SK-N-SH (cell line): ENCODE results near the gene ARFIP1. TPM values are rescaled to one million over a fixed set of nuclear protein-coding genes. Genes with fewer than 3 reads are reported as not detected.

ENCODE experiments used
- CTCF ChIA-PET: fragments of 300-600, 350-600 bp; formaldehyde crosslinking; extraction: SDS; loops from one replicate; lab custom pipeline; 2021; lab: Yijun Ruan, JAX
- POLR2A ChIA-PET: fragments of 350-600 bp; sonication (Branson Sonifier 250); formaldehyde crosslinking; extraction: SDS; loops from one replicate; lab custom pipeline; 2020; ENCODE audit warnings: antibody characterized with exemption, inconsistent platforms; lab: Yijun Ruan, JAX
- DNase-seq: peaks from one replicate; pipeline ENCODE4 v3.0.0; 2012
- H2AFZ ChIP-seq: fragments of 200-600 bp; sonication (generic); 2 replicates; pipeline ENCODE4 v1.8.1; 2016; ENCODE audit warnings: antibody characterized with exemption, mild to moderate bottlenecking, low read depth
- H3F3A ChIP-seq: fragments of 200-600 bp; sonication (generic); replicated peaks from 2 replicates; pipeline ENCODE3; 2016; ENCODE audit warnings: antibody characterized with exemption, mild to moderate bottlenecking; ENCODE audit not compliant: insufficient read depth
- H3K27ac ChIP-seq, 2 experiments: fragments of 200-500 bp in 1 of 2; fragments of 200-600 bp in 1 of 2; sonication (Bioruptor generic) in 1 of 2; sonication (generic), shearing (Covaris generic) in 1 of 2; 2 replicates each; pipeline versions ENCODE4 v1.5.1 to v1.6.1; 2014 to 2016; ENCODE audit warnings: low read depth in 2 of 2, inconsistent platforms in 1 of 2, low read length in 1 of 2, mild to moderate bottlenecking in 1 of 2, mixed read lengths in 1 of 2
- H3K27me3 ChIP-seq: fragments of 200-600 bp; sonication (generic), shearing (Covaris generic); 2 replicates; pipeline ENCODE4 v1.6.1; 2016; ENCODE audit warnings: mixed run types; ENCODE audit not compliant: insufficient read depth
- H3K36me3 ChIP-seq, 2 experiments: fragments of 200-500 bp in 1 of 2; fragments of 200-600 bp in 1 of 2; sonication (Bioruptor generic) in 1 of 2; sonication (generic) in 1 of 2; replicated peaks in 1 of 2; 2 replicates each; pipeline versions ENCODE3 to v1.5.1; 2014 to 2016; ENCODE audit warnings: low read length in 1 of 2, mild to moderate bottlenecking in 1 of 2; ENCODE audit not compliant: insufficient read depth in 2 of 2, control insufficient read depth in 1 of 2
- H3K4me1 ChIP-seq, 2 experiments: fragments of 200-500 bp in 1 of 2; fragments of 200-600 bp in 1 of 2; sonication (Bioruptor generic) in 1 of 2; sonication (generic), shearing (Covaris generic) in 1 of 2; 2 replicates each; pipeline versions ENCODE4 v1.5.1 to v1.6.1; 2014 to 2016; ENCODE audit warnings: low read depth in 1 of 2, low read length in 1 of 2, mixed run types in 1 of 2; ENCODE audit not compliant: insufficient read depth in 2 of 2, control insufficient read depth in 1 of 2
- H3K4me2 ChIP-seq: fragments of 200-600 bp; sonication (generic), shearing (Covaris generic); 2 replicates; pipeline ENCODE4 v1.6.1; 2017; ENCODE audit warnings: mixed run types
- H3K4me3 ChIP-seq, 2 experiments: fragments of 200-500 bp in 1 of 2; fragments of 200-600 bp in 1 of 2; sonication (Bioruptor generic) in 1 of 2; sonication (generic), shearing (Covaris generic) in 1 of 2; 2 replicates each; pipeline versions ENCODE4 v1.5.1 to v1.8.1; 2014 to 2016; ENCODE audit warnings: low read depth in 2 of 2, inconsistent platforms in 1 of 2, low read length in 1 of 2, mild to moderate bottlenecking in 1 of 2, mixed read lengths in 1 of 2, moderate library complexity in 1 of 2
- H3K79me2 ChIP-seq: fragments of 200-600 bp; sonication (generic); 2 replicates; pipeline ENCODE4 v1.8.1; 2017; ENCODE audit warnings: mild to moderate bottlenecking; ENCODE audit not compliant: insufficient read depth
- H3K9ac ChIP-seq: fragments of 200-600 bp; sonication (generic); 2 replicates; pipeline ENCODE4 v1.6.1; 2017; ENCODE audit warnings: mixed run types
- H3K9me2 ChIP-seq: fragments of 200-600 bp; sonication (generic); 2 replicates; pipeline ENCODE4 v1.6.1; 2017; ENCODE audit warnings: mixed run types
- H3K9me3 ChIP-seq: fragments of 200-600 bp; sonication (generic); 2 replicates; pipeline ENCODE4 v1.6.1; 2017; ENCODE audit warnings: mixed run types, mild to moderate bottlenecking, moderate library complexity
- H4K20me1 ChIP-seq: fragments of 200-600 bp; sonication (generic); 2 replicates; pipeline ENCODE4 v1.6.1; 2017; ENCODE audit warnings: mild to moderate bottlenecking, mixed run types; ENCODE audit not compliant: insufficient read depth
- ELF1 ChIP-seq: IDR thresholded peaks from 2 replicates; pipeline ENCODE4 v1.4.0; 2012
- EP300 ChIP-seq, 2 experiments: IDR thresholded peaks; 2 replicates each; pipeline versions ENCODE4 v1.4.0 to v1.6.1; 2012; ENCODE audit warnings: borderline replicate concordance in 1 of 2, low read depth in 1 of 2, low read length in 1 of 2
- FOXM1 ChIP-seq: IDR thresholded peaks from 2 replicates; pipeline ENCODE4 v1.4.0; 2012; ENCODE audit warnings: low read depth, mild to moderate bottlenecking
- GABPA ChIP-seq: IDR thresholded peaks from 2 replicates; pipeline ENCODE4 v1.4.0; 2012; ENCODE audit warnings: low read depth, mild to moderate bottlenecking
- GATA2 ChIP-seq: sonication (generic); formaldehyde crosslinking; IDR thresholded peaks from 2 replicates; pipeline ENCODE4 v1.5.0; 2020; ENCODE audit warnings: mild to moderate bottlenecking, missing genetic modification reagents
- JUND ChIP-seq: IDR thresholded peaks from 2 replicates; pipeline ENCODE4 v1.4.0; 2012
- MXI1 ChIP-seq: IDR thresholded peaks from 2 replicates; pipeline ENCODE4 v1.6.1; 2012; ENCODE audit warnings: mild to moderate bottlenecking, low read depth, low read length, improper control_type of control experiment
- POLR2AphosphoS5 ChIP-seq: IDR thresholded peaks from 2 replicates; pipeline ENCODE4 v1.6.1; 2012; ENCODE audit warnings: low read depth, low read length
- RCOR1 ChIP-seq: fragments of 150-350 bp; IDR thresholded peaks from 2 replicates; pipeline ENCODE4 v1.6.1; 2017; ENCODE audit warnings: antibody characterized with exemption, low read length
- RFX5 ChIP-seq: IDR thresholded peaks from 2 replicates; pipeline ENCODE4 v1.6.1; 2012; ENCODE audit warnings: mild to moderate bottlenecking, improper control_type of control experiment, low read length
- RXRA ChIP-seq: IDR thresholded peaks from 2 replicates; pipeline ENCODE4 v1.4.0; 2012; ENCODE audit warnings: low read depth, mild to moderate bottlenecking, borderline replicate concordance
- SMC3 ChIP-seq: IDR thresholded peaks from 2 replicates; pipeline ENCODE4 v1.6.1; 2012; ENCODE audit warnings: low read depth, low read length, improper control_type of control experiment
- TCF12 ChIP-seq: IDR thresholded peaks from 2 replicates; pipeline ENCODE4 v1.4.0; 2012
- TEAD4 ChIP-seq: IDR thresholded peaks from 2 replicates; pipeline ENCODE4 v1.4.0; 2012; ENCODE audit warnings: mild to moderate bottlenecking, borderline replicate concordance; ENCODE audit not compliant: insufficient read depth
- YY1 ChIP-seq: IDR thresholded peaks from 2 replicates; pipeline ENCODE4 v1.4.0; 2012; ENCODE audit warnings: low read depth, mild to moderate bottlenecking
- WGBS: methylation state at CpG from one replicate; pipeline ENCODE4 v1.1.6; 2017; ENCODE audit warnings: low lambda C conversion rate; 5-methylcytosine and 5-hydroxymethylcytosine counted together
- polyA plus RNA-seq, 3 experiments: library from polyadenylated mRNA; depleted of rRNA; stranded (reverse); fragments of >200 nt; gene quantifications; 2 replicates each; pipeline ENCODE4 v1.2.3, GENCODE V29; 2012
- TF ChIP-seq, protein P1 (sequence below): IDR thresholded peaks from 2 replicates; pipeline ENCODE4 v1.6.1; 2012; ENCODE audit warnings: mild to moderate bottlenecking, low read depth, low read length, moderate library complexity
- TF ChIP-seq, protein P2 (sequence below): IDR thresholded peaks from 2 replicates; pipeline ENCODE4 v1.4.0; 2012; ENCODE audit warnings: low read depth
- TF ChIP-seq, protein P3 (sequence below): fragments of 200-600 bp; sonication (generic); IDR thresholded peaks from 2 replicates; pipeline ENCODE4 v1.6.1; 2017; ENCODE audit warnings: antibody characterized with exemption, mild to moderate bottlenecking, moderate library complexity
- TF ChIP-seq, protein P4 (sequence below): IDR thresholded peaks from 2 replicates; pipeline ENCODE4; 2012
- TF ChIP-seq, protein P5 (sequence below): IDR thresholded peaks from 2 replicates; pipeline ENCODE4 v1.4.0; 2012; ENCODE audit warnings: low read depth, borderline replicate concordance

Gene ARFIP1
- polyA plus RNA-seq, 1 of the 3 experiments (the other 2 are of a cell fraction), result 15.7 TPM

DNA sequence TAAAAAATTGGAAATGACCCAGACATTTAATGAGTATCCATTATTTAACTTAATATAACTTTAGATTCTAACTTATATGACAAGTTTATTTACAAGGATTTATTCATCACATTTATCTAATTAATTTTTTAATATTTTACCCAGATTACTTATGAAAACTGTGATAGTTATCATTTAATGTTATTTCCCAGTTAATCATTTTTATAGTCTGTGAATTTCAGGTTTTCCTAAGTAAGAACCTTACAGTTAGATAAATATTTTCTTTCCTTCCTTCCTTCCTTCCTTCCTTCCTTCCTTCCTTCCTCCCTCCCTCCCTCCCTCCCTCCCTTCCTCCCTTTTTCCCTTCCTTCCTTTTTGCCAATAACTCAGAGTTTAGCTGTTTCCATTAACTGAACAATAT, 141.5 kb downstream of the ARFIP1 start:
- H3K27ac ChIP-seq, result no peak overlapping the region
- no peaks in the 10 kb centered on the region for H3K27me3 ChIP-seq
- DNase-seq, result no peak
- H3K79me2 ChIP-seq, result no peaks in the 10 kb centered on the region
- TF ChIP-seq, protein P1, sequence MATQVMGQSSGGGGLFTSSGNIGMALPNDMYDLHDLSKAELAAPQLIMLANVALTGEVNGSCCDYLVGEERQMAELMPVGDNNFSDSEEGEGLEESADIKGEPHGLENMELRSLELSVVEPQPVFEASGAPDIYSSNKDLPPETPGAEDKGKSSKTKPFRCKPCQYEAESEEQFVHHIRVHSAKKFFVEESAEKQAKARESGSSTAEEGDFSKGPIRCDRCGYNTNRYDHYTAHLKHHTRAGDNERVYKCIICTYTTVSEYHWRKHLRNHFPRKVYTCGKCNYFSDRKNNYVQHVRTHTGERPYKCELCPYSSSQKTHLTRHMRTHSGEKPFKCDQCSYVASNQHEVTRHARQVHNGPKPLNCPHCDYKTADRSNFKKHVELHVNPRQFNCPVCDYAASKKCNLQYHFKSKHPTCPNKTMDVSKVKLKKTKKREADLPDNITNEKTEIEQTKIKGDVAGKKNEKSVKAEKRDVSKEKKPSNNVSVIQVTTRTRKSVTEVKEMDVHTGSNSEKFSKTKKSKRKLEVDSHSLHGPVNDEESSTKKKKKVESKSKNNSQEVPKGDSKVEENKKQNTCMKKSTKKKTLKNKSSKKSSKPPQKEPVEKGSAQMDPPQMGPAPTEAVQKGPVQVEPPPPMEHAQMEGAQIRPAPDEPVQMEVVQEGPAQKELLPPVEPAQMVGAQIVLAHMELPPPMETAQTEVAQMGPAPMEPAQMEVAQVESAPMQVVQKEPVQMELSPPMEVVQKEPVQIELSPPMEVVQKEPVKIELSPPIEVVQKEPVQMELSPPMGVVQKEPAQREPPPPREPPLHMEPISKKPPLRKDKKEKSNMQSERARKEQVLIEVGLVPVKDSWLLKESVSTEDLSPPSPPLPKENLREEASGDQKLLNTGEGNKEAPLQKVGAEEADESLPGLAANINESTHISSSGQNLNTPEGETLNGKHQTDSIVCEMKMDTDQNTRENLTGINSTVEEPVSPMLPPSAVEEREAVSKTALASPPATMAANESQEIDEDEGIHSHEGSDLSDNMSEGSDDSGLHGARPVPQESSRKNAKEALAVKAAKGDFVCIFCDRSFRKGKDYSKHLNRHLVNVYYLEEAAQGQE, result no peak
- no peak for TF ChIP-seq FOXM1
- TF ChIP-seq POLR2AphosphoS5, result no peak
- no peak for TF ChIP-seq RCOR1
- TF ChIP-seq, protein P2, sequence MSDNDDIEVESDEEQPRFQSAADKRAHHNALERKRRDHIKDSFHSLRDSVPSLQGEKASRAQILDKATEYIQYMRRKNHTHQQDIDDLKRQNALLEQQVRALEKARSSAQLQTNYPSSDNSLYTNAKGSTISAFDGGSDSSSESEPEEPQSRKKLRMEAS, result no peak
- no peak for TF ChIP-seq ELF1
- no peak for TF ChIP-seq MXI1
- TF ChIP-seq RFX5, result no peak
- TF ChIP-seq, protein P3, sequence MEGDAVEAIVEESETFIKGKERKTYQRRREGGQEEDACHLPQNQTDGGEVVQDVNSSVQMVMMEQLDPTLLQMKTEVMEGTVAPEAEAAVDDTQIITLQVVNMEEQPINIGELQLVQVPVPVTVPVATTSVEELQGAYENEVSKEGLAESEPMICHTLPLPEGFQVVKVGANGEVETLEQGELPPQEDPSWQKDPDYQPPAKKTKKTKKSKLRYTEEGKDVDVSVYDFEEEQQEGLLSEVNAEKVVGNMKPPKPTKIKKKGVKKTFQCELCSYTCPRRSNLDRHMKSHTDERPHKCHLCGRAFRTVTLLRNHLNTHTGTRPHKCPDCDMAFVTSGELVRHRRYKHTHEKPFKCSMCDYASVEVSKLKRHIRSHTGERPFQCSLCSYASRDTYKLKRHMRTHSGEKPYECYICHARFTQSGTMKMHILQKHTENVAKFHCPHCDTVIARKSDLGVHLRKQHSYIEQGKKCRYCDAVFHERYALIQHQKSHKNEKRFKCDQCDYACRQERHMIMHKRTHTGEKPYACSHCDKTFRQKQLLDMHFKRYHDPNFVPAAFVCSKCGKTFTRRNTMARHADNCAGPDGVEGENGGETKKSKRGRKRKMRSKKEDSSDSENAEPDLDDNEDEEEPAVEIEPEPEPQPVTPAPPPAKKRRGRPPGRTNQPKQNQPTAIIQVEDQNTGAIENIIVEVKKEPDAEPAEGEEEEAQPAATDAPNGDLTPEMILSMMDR, result no peak
- TF ChIP-seq YY1, result no peak
- H3K36me3 ChIP-seq, result peaks cover 5 to 10% of the 10 kb centered on the region in 2 experiments
- ChIA-PET CTCF (no interaction called here), POLR2A (no interaction called here)
- H2AFZ ChIP-seq, result no peak overlapping the region
- H4K20me1 ChIP-seq, result no peaks in the 10 kb centered on the region
- no peaks in the 10 kb centered on the region for H3F3A ChIP-seq
- H3K4me1 ChIP-seq, result no peaks in the 10 kb centered on the region
- no peaks in the 10 kb centered on the region for H3K9me2 ChIP-seq
- no peak overlapping the region for H3K9ac ChIP-seq
- no peak overlapping the region for H3K4me2 ChIP-seq
- no peak overlapping the region for H3K4me3 ChIP-seq
- 0 out of 2 replicates have a peak, but pooled peaks cover 6% of the 10 kb centered on the region for H3K9me3 ChIP-seq

DNA sequence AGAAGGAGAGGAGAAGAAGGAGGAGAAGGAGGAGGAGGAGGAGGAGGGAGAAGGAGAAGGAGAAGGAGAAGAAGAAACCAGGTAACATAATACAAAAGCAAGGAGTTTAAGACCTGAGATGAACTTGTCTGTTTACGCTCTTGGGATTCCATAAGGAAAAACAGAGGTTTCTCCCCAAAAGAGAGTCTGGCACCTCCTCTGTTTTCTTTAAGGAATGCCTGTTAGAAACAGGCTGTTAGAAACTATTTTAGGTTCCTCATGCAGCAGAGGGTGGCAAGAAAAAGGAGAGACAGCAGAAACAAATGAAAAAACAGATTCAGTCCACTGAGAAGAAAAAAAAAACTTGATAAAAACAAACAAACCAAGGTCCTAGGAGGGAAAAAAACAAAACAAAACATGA, 146.1 kb downstream of the ARFIP1 start:
- DNase-seq, result no peak
- POLR2A ChIA-PET, result no interaction called here
- Histone ChIP-seq H3K9ac (no peak overlapping the region), H3K27me3 (no peaks in the 10 kb centered on the region), H3K27ac (no peak overlapping the region), H3K4me1 (no peaks in the 10 kb centered on the region), H3K36me3 (no peaks in the 10 kb centered on the region), H3K79me2 (no peaks in the 10 kb centered on the region), H3K4me2 (no peak overlapping the region), H2AFZ (no peak overlapping the region), H3K9me2 (no peaks in the 10 kb centered on the region), H4K20me1 (no peaks in the 10 kb centered on the region), H3K4me3 (no peak overlapping the region), H3F3A (no peaks in the 10 kb centered on the region)
- WGBS, result 96% methylated on average over 1 of the region's 1 CpG
- TF ChIP-seq FOXM1, result no peak
- no peak for TF ChIP-seq RXRA
- no peak for TF ChIP-seq GATA2 (CRISPR knock-in tag)
- TF ChIP-seq EP300 (IDR thresholded peaks at IDR 0.05; ENCODE audit: borderline replicate concordance in 1 of 2, low read depth in 1 of 2, low read length in 1 of 2), result no peak
- no peak for TF ChIP-seq TEAD4
- TF ChIP-seq POLR2AphosphoS5, result no peak
- TF ChIP-seq JUND, result no peak
- TF ChIP-seq RFX5, result no peak
- TF ChIP-seq, protein P4, sequence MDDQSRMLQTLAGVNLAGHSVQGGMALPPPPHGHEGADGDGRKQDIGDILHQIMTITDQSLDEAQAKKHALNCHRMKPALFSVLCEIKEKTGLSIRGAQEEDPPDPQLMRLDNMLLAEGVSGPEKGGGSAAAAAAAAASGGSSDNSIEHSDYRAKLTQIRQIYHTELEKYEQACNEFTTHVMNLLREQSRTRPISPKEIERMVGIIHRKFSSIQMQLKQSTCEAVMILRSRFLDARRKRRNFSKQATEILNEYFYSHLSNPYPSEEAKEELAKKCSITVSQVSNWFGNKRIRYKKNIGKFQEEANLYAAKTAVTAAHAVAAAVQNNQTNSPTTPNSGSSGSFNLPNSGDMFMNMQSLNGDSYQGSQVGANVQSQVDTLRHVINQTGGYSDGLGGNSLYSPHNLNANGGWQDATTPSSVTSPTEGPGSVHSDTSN, result no peak
- no peak for TF ChIP-seq TCF12
- TF ChIP-seq, protein P5, sequence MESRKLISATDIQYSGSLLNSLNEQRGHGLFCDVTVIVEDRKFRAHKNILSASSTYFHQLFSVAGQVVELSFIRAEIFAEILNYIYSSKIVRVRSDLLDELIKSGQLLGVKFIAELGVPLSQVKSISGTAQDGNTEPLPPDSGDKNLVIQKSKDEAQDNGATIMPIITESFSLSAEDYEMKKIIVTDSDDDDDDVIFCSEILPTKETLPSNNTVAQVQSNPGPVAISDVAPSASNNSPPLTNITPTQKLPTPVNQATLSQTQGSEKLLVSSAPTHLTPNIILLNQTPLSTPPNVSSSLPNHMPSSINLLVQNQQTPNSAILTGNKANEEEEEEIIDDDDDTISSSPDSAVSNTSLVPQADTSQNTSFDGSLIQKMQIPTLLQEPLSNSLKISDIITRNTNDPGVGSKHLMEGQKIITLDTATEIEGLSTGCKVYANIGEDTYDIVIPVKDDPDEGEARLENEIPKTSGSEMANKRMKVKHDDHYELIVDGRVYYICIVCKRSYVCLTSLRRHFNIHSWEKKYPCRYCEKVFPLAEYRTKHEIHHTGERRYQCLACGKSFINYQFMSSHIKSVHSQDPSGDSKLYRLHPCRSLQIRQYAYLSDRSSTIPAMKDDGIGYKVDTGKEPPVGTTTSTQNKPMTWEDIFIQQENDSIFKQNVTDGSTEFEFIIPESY, result no peak
- TF ChIP-seq GABPA, result no peak
- TF ChIP-seq SMC3, result no peak
- TF ChIP-seq, all 33 proteins: peak for 0
- no peaks in the 10 kb centered on the region for H3K9me3 ChIP-seq
- CTCF ChIA-PET, result no interaction called here
